K562 (cell line): ENCODE results near the gene NABP1.

Experiments used
- HDAC3 ChIP-seq: fragments of 450-650 bp; IDR thresholded peaks from 2 replicates; pipeline ENCODE4 v1.6.1; 2018; ENCODE audit warnings: borderline replicate concordance, mild to moderate bottlenecking, moderate library complexity; ENCODE audit not compliant: partially characterized antibody
- HNRNPL ChIP-seq: fragments of 200-400 bp; formaldehyde crosslinking; IDR thresholded peaks from 2 replicates; pipeline ENCODE4 v1.6.1; 2017; ENCODE audit warnings: low read depth, mild to moderate bottlenecking, low read length
- STAT5B ChIP-seq: fragments of 250-450 bp; sonication (Bioruptor Pico); IDR thresholded peaks from 2 replicates; pipeline ENCODE4 v1.8.0; 2021; ENCODE audit warnings: mild to moderate bottlenecking, inconsistent platforms
- TOE1 ChIP-seq, 2 experiments: fragments of 450-650 bp in 1 of 2; sonication (generic) in 1 of 2; formaldehyde crosslinking in 1 of 2; IDR thresholded peaks; 2 replicates each; pipeline versions ENCODE4 v1.7.1 to v1.8.0; 2016 to 2022; ENCODE audit warnings: borderline replicate concordance in 2 of 2, mild to moderate bottlenecking in 2 of 2, antibody characterized with exemption in 1 of 2, inconsistent platforms in 1 of 2, low read depth in 1 of 2, missing genetic modification reagents in 1 of 2, moderate library complexity in 1 of 2
- TF ChIP-seq, protein P1 (sequence below), 3 experiments: IDR thresholded peaks in 2 of 3; conservative IDR thresholded peaks in 1 of 3; 2 replicates each; pipeline ENCODE4 v1.5.1; 2011 to 2012; ENCODE audit warnings: low read length in 3 of 3, mild to moderate bottlenecking in 3 of 3, control low read depth in 2 of 3, improper control_type of control experiment in 1 of 3, inconsistent platforms in 1 of 3, low read depth in 1 of 3, mixed read lengths in 1 of 3, moderate library complexity in 1 of 3; ENCODE audit not compliant: insufficient read depth in 2 of 3
- TF ChIP-seq, protein P2 (sequence below), 3 experiments: fragments of 200-800 bp in 1 of 3; sonication (Bioruptor generic) in 1 of 3; sonication (generic) in 1 of 3; formaldehyde crosslinking in 1 of 3; IDR thresholded peaks; 2 replicates each; pipeline versions ENCODE4 v1.6.1 to v1.8.0; 2016 to 2022; ENCODE audit warnings: mild to moderate bottlenecking in 2 of 3, missing compliant biosample characterization in 2 of 3, missing genetic modification characterization in 2 of 3, missing genetic modification reagents in 1 of 3

DNA sequence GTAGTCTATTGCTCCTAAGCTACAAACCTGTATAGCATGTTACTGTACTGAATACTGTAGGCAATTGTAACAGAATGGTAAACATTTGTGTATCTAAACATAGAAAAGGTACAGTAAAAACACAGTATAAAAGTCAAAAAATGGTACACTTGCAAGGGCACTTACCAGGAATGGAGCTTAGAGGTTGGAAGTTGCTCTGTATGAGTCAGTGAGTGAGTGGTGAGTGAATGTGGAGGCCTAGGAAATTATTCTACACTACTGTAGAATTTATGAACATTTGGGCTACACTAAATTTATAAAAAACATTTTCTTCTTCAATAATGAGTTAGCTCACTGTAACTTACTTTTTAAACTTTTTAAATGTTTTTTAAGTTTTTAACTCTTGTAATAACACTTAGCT lies 19.0 kb downstream of the NABP1 start:
- TF ChIP-seq, protein P1, sequence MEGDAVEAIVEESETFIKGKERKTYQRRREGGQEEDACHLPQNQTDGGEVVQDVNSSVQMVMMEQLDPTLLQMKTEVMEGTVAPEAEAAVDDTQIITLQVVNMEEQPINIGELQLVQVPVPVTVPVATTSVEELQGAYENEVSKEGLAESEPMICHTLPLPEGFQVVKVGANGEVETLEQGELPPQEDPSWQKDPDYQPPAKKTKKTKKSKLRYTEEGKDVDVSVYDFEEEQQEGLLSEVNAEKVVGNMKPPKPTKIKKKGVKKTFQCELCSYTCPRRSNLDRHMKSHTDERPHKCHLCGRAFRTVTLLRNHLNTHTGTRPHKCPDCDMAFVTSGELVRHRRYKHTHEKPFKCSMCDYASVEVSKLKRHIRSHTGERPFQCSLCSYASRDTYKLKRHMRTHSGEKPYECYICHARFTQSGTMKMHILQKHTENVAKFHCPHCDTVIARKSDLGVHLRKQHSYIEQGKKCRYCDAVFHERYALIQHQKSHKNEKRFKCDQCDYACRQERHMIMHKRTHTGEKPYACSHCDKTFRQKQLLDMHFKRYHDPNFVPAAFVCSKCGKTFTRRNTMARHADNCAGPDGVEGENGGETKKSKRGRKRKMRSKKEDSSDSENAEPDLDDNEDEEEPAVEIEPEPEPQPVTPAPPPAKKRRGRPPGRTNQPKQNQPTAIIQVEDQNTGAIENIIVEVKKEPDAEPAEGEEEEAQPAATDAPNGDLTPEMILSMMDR (IDR thresholded peaks at IDR 0.05 in 2 of 3, conservative IDR thresholded peaks at IDR 0.05 in 1 of 3; ENCODE audit: insufficient read depth in 2 of 3, low read depth in 1 of 3, low read length in 3 of 3): no peak
- TF ChIP-seq STAT5B (CRISPR knock-in tag): no peak
- TF ChIP-seq TOE1 (IDR thresholded peaks at IDR 0.05; ENCODE audit: borderline replicate concordance): no peak
- TF ChIP-seq TOE1 (CRISPR knock-in tag; IDR thresholded peaks at IDR 0.05; ENCODE audit: borderline replicate concordance, low read depth): no peak
- TF ChIP-seq HDAC3: no peak
- no peak for TF ChIP-seq HNRNPL
- TF ChIP-seq, protein P2, sequence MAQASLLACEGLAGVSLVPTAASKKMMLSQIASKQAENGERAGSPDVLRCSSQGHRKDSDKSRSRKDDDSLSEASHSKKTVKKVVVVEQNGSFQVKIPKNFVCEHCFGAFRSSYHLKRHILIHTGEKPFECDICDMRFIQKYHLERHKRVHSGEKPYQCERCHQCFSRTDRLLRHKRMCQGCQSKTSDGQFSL (CRISPR knock-in tag; IDR thresholded peaks at IDR 0.05): no peak
- TF ChIP-seq, protein P2 (tag; IDR thresholded peaks at IDR 0.05): no peak
